Measurements from ENCODE around the gene PHC3.

GRCh38 chr3:170211668-170212067 is 30.1 kb upstream of the PHC3 start:
- no peak for TF ChIP-seq POLR2AphosphoS5 (IDR thresholded peaks at IDR 0.05)
- TF ChIP-seq POLR2A (IDR thresholded peaks at IDR 0.05) = no peak
- no peak for TF ChIP-seq EP300 (IDR thresholded peaks at IDR 0.05)
